ENCODE data around the gene CELF4.

CELF4 gene

GRCh38 chr18:37575646-37576045, 10.0 kb upstream of the CELF4 start:
- H3K4me3 ChIP-seq (ENCODE audit: low read depth, low read length) = no peak overlapping the region
- in situ Hi-C loops (cut with HindIII; ENCODE audit: low sequenced_read_pairs) = no loop called here
- no peak for DNase-seq (ENCODE audit: low read depth, low spot score)
- TF ChIP-seq CTCF (IDR thresholded peaks at IDR 0.05; ENCODE audit: low read depth, low read length) = no peak

- H3K4me3 ChIP-seq (ENCODE audit: low read depth, low read length) = no peak overlapping the region
- no peak for DNase-seq (ENCODE audit: low read depth, low spot score)
- in situ Hi-C loops (cut with HindIII; ENCODE audit: low sequenced_read_pairs) = no loop called here
- TF ChIP-seq CTCF (IDR thresholded peaks at IDR 0.05; ENCODE audit: low read depth, low read length) = no peak
Observed at GRCh38 chr18:37574113-37574512, 8.5 kb upstream of the CELF4 start.

GRCh38 chr18:37572736-37573135, 7.1 kb upstream of the CELF4 start:
- H3K4me3 ChIP-seq (ENCODE audit: low read depth, low read length) = no peak overlapping the region
- TF ChIP-seq CTCF (IDR thresholded peaks at IDR 0.05; ENCODE audit: low read depth, low read length) = no peak
- no peak for DNase-seq (ENCODE audit: low read depth, low spot score)
- in situ Hi-C loops (cut with HindIII; ENCODE audit: low sequenced_read_pairs) = no loop called here

GRCh38 chr18:37571266-37571665, 5.7 kb upstream of the CELF4 start:
- in situ Hi-C loops (cut with HindIII; ENCODE audit: low sequenced_read_pairs) = no loop called here
- no peak for DNase-seq (ENCODE audit: low read depth, low spot score)
- H3K4me3 ChIP-seq (ENCODE audit: low read depth, low read length) = no peak overlapping the region
- no peak for TF ChIP-seq CTCF (IDR thresholded peaks at IDR 0.05; ENCODE audit: low read depth, low read length)

- DNase-seq (ENCODE audit: low read depth, low spot score) = no peak
- no peak overlapping the region for H3K4me3 ChIP-seq (ENCODE audit: low read depth, low read length)
- in situ Hi-C loops (cut with HindIII; ENCODE audit: low sequenced_read_pairs) = no loop called here
- TF ChIP-seq CTCF (IDR thresholded peaks at IDR 0.05; ENCODE audit: low read depth, low read length) = no peak
Observed at GRCh38 chr18:37570336-37570930, 4.8 kb upstream of the CELF4 start.

- TF ChIP-seq CTCF (IDR thresholded peaks at IDR 0.05; ENCODE audit: low read depth, low read length) = no peak
- H3K4me3 ChIP-seq (ENCODE audit: low read depth, low read length) = no peak overlapping the region
- no peak for DNase-seq (ENCODE audit: low read depth, low spot score)
- in situ Hi-C loops (cut with HindIII; ENCODE audit: low sequenced_read_pairs) = no loop called here
Observed at GRCh38 chr18:37568671-37569070, 3.1 kb upstream of the CELF4 start.

- no peak overlapping the region for H3K4me3 ChIP-seq (ENCODE audit: low read depth, low read length)
- in situ Hi-C loops (cut with HindIII; ENCODE audit: low sequenced_read_pairs) = no loop called here
- no peak for DNase-seq (ENCODE audit: low read depth, low spot score)
- TF ChIP-seq CTCF (IDR thresholded peaks at IDR 0.05; ENCODE audit: low read depth, low read length) = no peak
Observed at GRCh38 chr18:37567994-37568359, 2.4 kb upstream of the CELF4 start.
